Stimulated activated CD8-positive, alpha-beta memory T cell treated with anti-CD3 and anti-CD28 coated beads, Interleukin-4, amount 100 ng/mL, for 4 hours (primary cell): ENCODE data around the gene FAM24A.

Experiments
- DNase-seq, 2 donors: peaks; one replicate each; pipeline ENCODE4 v3.0.0-alpha.2; 2020; ENCODE audit warnings: low read depth in 2 of 2, low spot score in 1 of 2

The FAM24A gene

DNA sequence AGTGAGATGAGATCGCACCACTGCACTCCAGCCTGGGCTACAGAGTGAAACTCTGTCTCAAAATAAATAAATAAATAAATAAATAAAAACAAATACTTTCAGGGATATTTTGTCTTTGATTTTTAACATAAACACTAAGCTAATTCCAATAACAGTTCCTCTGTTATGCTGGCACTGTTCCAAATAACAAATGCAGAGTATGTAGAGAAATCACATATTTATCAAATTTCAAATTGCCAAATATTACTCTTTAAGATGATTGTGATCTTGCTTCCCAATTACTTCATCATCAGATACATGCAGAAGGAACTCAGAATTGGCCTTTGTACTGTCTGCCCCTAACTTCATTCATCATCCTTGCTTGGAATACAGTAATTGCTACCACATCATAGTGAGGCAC lies 19.7 kb downstream of the FAM24A start:
- no peak for DNase-seq

DNA sequence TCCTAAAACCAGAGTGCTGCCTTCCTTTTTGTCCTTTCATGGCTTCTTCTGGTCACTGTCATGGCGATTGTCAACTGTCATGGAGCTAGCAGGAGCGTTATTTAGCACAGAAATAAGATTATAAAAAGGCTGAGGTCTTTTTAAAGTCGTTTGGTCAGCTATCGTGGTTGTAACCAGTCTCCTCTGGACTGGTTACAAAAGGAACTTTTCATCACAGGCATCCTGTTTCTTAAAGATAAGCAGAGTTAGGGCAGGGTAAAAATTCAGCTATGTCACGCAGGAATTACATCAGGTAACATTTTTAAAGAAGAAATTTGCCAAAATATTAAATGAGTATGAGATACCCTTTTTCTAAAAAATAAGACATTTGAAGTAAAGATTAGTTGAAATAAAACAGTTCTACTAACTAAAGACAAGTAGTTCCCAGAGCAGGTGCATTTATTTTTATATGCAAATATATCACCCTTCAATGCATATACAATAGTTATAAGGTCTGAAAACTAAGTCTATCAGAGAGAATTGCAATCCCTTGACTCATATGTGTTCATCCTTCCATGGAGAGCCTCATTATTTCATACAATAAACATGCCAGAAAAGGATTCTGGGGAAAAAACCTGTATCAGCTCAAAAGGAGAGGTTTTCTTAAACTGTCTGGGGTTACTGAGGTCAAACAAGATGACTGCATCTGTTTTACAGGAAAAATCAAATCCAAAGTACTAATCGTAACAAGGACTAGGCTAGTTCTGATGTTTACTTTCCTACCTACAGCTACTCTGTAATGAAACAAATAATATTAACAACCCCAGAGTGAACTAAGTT lies 20.9 kb downstream of the FAM24A start:
- DNase-seq, result no peak

DNA sequence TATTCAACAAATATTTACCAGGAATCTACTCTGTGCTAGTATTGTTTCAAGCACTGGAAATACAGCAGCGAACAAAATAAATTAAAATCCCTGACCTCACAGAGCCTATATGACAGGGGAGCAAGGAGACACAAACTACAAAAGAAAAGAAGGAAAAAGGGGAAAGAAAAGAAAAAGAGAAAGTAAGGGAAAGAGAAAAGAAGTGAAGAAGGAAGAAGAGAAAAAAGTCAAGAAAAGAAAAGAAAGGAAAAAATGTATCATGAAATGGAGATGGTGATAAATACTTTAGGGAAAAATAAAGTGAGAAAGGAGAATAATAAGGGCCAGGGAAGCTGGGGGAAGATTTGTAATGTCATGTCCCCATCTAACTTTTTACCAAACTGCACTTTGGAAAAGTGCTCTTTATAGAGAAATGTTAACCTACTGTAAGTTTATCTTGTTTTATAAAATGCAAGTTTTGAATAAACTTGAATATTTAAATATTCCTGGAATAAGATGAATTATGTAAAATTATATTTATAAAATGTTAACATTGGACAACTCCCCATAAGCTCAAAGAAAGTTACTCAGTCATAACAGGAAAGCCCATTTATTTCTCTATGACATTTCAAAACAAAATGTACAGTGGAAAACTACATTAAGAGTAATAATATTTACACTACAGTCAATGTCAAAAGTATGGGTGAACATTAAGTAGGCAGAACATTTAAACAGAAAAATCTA lies 28.9 kb downstream of the FAM24A start:
- no peak for DNase-seq

DNA sequence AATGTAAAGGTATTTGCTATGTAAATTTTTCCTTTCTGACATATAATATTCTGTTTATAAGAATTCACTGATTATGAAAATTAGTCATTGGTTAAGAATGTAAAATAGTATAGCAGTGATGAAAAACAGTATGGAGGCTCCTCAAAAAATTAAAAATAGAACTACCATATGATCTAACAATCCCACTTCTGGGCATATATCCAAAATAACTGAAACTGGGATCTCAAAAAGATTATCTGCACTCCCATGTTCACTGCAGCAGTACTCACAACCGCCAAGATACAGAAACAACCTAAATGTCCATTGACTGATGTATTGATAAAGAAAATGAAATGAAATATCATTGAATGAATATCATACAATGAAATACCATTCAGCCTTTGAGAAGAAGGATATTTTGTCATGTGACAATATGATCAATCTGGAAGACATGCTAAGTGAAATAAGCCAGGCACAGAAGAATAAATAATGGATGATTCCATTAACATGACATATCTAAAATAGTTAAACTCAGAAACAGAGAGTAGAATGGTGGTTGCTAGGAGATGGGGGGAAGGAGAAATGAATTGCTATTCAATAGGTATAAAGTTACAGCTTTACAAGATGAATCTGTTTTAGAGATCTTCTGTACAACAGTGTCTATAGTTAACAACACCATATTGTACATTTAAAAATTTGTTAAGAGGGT lies 29.6 kb downstream of the FAM24A start:
- no peak for DNase-seq

DNA sequence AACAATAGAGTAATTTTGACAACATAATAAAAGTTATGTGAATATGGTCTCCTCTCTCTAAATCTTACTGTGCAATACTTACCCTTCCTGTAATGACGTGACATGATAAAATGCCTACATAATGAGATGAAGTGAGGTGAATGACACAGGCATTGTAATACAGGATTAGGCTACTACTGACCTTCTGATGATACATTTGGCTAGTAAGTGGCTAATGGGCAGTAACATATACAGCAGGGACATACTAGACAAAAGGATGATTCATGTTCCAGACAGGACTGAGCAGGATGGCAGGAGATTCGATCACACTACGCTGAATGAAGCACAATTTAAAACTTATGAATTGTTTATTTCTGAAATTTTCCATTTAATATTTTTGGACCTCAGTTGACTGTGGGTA lies 38.9 kb downstream of the FAM24A start:
- DNase-seq, result no peak

DNA sequence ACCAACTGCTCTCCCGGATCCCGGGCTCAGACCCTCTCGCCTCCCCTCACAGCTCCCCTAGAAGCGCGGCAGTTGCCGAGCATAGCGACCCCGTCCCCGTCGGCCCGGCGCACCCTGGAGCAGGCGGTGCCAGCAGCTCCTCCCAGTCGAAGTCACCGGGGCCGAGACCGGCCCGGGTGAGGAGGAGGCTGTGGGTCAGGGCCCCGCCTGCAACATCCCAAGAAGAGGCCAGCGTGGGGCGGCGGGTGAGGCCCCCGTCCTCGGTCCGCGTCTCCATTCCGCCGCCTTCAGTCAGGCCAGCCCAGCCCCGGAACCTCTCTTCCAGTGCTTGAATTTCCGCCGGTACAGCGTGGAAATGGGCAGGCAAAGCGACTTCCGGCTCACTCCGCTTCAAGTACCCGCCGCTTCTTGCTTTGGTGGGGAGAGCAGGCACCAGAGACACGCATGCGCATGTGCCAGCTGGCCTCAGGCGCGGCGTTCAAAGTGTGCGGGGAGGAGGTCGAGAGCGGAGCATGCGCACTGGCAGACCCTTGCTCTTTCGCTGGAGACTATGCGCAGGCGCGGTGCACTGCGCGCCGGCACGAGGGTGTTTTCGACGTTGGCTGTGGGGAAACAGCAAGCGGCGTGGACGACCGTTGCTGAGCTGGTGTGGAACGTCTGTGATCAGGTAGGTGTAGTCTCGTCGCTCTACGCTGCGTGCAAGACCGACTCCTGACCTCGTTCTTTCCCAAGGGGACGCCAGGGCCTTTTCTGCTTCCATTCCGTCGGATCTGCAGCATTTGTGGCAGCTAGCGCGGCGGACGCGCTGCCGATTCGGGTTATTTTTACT lies 43.7 kb downstream of the FAM24A start, which contains the start of gene C10orf88:
TSS of gene C10orf88 (minus strand) at position 326 of the 829 bp plus-strand sequence. CDS start at position 277, 49 bp downstream.
- DNase-seq, result peak; percentile 91 to 95

DNA sequence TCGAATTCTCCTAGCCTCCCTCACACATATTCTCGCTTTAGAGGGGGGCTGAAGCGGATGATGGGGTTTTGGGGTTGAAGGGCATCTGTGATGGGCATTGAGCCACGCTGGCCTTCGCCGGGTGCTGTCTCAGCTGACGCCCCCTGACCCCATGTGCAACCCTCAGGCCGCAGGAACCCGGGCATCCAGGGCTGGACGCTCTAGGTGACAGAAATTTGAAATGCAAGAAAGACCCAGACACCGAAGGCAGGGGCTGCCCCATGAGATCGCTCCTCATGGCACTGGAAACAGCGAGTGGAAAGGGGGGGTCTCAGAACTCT lies 44.3 kb downstream of the FAM24A start:
- DNase-seq, result no peak

DNA sequence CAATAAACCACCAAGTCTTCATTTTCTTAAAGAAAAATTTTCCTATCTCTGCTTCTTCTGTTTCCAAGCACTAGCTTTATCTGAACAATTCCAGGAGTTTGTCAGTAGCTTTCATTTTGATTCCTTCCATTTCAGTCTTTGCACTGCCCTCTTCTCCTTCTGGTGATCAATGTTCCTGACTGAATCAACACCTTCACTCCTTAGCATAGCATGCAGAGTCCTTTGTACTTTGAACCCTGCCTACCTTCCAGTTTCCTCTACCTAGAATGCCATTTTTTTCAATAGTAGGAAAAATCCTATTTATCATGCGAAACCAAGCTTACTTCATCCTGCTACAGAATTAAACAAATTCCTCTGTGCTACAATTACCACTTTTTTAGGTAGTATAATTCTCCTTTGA lies 45.5 kb downstream of the FAM24A start:
- DNase-seq, result no peak

DNA sequence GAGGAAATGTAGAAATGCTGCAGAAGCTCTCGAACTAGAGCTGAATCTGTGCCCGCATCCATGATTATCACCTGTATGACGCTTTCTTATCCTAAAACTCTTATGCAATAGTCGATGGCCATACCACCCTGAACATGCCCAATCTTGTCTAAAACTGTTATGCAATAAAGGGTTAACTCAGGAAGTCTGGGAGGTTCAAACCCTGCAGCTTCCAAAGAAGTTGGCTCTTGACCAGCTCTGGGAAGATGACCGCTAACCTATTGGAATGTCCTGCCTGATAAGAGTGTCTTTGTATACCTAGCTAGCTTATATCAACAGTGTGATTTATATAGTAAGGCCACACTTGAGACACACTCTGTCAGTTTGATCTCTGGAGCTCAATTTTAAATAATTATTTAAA lies 47.1 kb downstream of the FAM24A start:
- no peak for DNase-seq

DNA sequence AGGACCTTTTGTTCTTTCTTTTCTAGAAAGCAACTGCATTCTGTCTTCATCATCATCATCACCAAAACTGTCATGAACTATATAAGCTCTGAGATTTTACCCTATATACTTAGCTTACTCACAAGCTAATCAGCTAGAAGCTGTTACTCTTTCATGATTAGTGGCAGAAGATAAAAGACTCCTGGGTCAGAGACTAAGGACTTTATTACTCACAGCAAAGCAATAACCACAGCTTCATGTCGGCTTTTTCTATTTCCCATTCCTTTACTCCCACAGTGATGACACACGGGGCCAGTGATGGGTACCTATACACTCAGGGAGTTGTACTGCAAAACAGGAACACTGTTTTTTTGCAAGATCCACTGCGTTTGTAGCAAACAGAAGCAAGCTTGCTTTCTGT lies 52.0 kb downstream of the FAM24A start:
- no peak for DNase-seq
